Psoas muscle (tissue), 8 donors: Measurements from ENCODE around the gene EHD4. TPM values are rescaled to one million over a fixed set of nuclear protein-coding genes. Genes with fewer than 3 reads are reported as not detected.

Source experiments
- ATAC-seq, 4 donors: fragments of 200-7000 bp; cut with Tn5 transposase; one replicate each; pipeline ENCODE4 v1.9.1; 2020; ENCODE audit warnings: moderate library complexity in 3 of 4, mild to moderate bottlenecking in 2 of 4
- DNase-seq, 2 donors: peaks; one replicate each; pipeline ENCODE4 v3.0.0-alpha.2; 2020
- H3K27ac ChIP-seq: fragments of 200-600 bp; one replicate; pipeline ENCODE4 v1.8.0; 2022
- H3K27me3 ChIP-seq, 3 donors: fragments of 200-600 bp in 1 of 3; one replicate each; pipeline versions ENCODE4 v1.6.1 to v1.8.0; 2013 to 2022; ENCODE audit warnings: low read length in 2 of 3, mild to moderate bottlenecking in 2 of 3, moderate library complexity in 1 of 3; ENCODE audit not compliant: insufficient read depth in 3 of 3
- H3K36me3 ChIP-seq, 2 donors: fragments of 200-600 bp in 1 of 2; one replicate each; pipeline versions ENCODE4 v1.6.1 to v1.8.0; 2013 to 2022; ENCODE audit warnings: low read depth in 1 of 2, mild to moderate bottlenecking in 1 of 2, moderate library complexity in 1 of 2; ENCODE audit not compliant: insufficient read depth in 1 of 2
- H3K4me1 ChIP-seq: fragments of 200-600 bp; one replicate; pipeline ENCODE4 v1.8.0; 2022
- H3K4me3 ChIP-seq: fragments of 200-600 bp; one replicate; pipeline ENCODE4 v1.8.0; 2022; ENCODE audit warnings: mild to moderate bottlenecking
- H3K9me3 ChIP-seq: fragments of 200-600 bp; one replicate; pipeline ENCODE4 v1.8.0; 2022
- CTCF ChIP-seq: fragments of 200-600 bp; IDR thresholded peaks from one replicate; pipeline ENCODE4 v1.8.0; 2022; ENCODE audit warnings: antibody characterized with exemption
- WGBS, 3 donors: extraction: QIAGEN DNeasy Blood & Tissue Kit; methylation state at CpG; one replicate each; pipeline versions ENCODE4 v1.1.6 to v1.1.7; 2013; 5-methylcytosine and 5-hydroxymethylcytosine counted together
- intact Hi-C, 2 donors: fragments of 100-400 bp; cut with DNase I; formaldehyde crosslinking; loops; one replicate each; pipeline versions ENCODE4 v1.11.0 to v1.14.2; 2022
- polyA plus RNA-seq, 3 donors: library from polyadenylated mRNA; stranded (reverse); fragments of 200-250 nt; gene quantifications; one replicate each; pipeline ENCODE4 v1.2.3, GENCODE V29; 2013
- total RNA-seq, 4 donors: library from RNA; stranded (reverse); fragmentation: NEBNext Ultra II Directional in 2 of 4; extraction: Animal tissue kit (Norgen Biotek cat#: 25700) in 2 of 4; gene quantifications; one replicate each; pipeline versions ENCODE4 v1.2.1 to v1.2.4, GENCODE V29; 2021 to 2023
- donor health status: healthy with polysubstance abuse.
- donor health status: DM: no; HTN: no; CAD: no; lungs with moderate emphysema.
- donor health status: Bipolar disorder and iron deficiency.
- donor health status: healthy.
- donor health status: DM: yes; HTN: yes; CAD: no.
- donor health status: DM: no; HTN: no; CAD: no.
- donor health status: DM: no; HTN: no; CAD: no.
- donor health status: DM: yes; HTN: yes; CAD: no.

Gene EHD4
- total and polyA plus RNA-seq, 7 donors: 1.7 to 9.6 (median 5.3) TPM

DNA sequence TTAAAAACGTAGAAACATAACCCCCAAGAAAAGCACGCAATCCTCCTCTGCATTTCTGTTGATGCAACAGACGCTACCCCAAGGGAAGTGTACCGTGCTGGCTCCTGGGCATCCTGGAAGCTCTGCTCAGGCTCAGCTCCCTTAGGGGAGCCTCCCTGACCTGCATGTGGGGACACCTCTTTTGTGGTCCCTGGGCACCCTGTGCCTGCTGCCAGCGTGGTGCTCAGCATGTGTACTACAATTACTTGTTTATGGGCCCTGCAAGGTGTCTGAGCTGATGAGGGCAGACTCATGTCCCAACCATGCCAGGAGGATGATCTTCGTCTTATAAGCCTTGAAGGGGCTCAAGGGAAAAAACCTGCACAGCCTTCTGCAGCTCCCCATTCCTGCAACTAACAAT is 18.3 kb downstream of the EHD4 start:
- H3K36me3 ChIP-seq: peaks cover 0 to 7% of the 10 kb centered on the region in 2 donors

GRCh38 chr15:41952013-41952563 is 20.3 kb downstream of the EHD4 start:
- TF ChIP-seq CTCF: no peak
- Histone ChIP-seq H3K27ac (no peak overlapping the region), H3K36me3 (peaks cover 0 to 7% of the 10 kb centered on the region in 2 donors), H3K9me3 (no peaks in the 10 kb centered on the region), H3K27me3 (no peaks in the 10 kb centered on the region), H3K4me1 (peaks cover 7% of the 10 kb centered on the region), H3K4me3 (no peak overlapping the region)
- DNase-seq (no peak), ATAC-seq (no peak)
- intact Hi-C loops: no loop called here
- WGBS, 3 donors: 78 to 89% (median 85%) methylated on average over 12 of the region's 12 CpGs

More for the DNA sequence above, 18.3 kb downstream of the EHD4 start:
- DNase-seq (no peak), ATAC-seq (no peak)
- no peak for TF ChIP-seq CTCF
- intact Hi-C loops: no loop called here
- Histone ChIP-seq H3K27ac (no peak overlapping the region), H3K4me1 (peaks cover 12% of the 10 kb centered on the region), H3K27me3 (no peaks in the 10 kb centered on the region), H3K9me3 (no peaks in the 10 kb centered on the region), H3K4me3 (no peak overlapping the region)
- WGBS, 3 donors: 86 to 91% (median 89%) methylated on average over 6 of the region's 6 CpGs

GRCh38 chr15:41951571-41951970 is 20.8 kb downstream of the EHD4 start:
- intact Hi-C loops: no loop called here
- Histone ChIP-seq H3K9me3 (no peaks in the 10 kb centered on the region), H3K27me3 (no peaks in the 10 kb centered on the region), H3K36me3 (peaks cover 0 to 7% of the 10 kb centered on the region in 2 donors), H3K4me3 (no peak overlapping the region), H3K4me1 (peaks cover 5% of the 10 kb centered on the region), H3K27ac (no peak overlapping the region)
- no peak for TF ChIP-seq CTCF
- 45 to 52% (median 45%) methylated on average over 2 of the region's 2 CpGs for WGBS, 3 donors
- ATAC-seq: no peak
- no peak for DNase-seq

DNA sequence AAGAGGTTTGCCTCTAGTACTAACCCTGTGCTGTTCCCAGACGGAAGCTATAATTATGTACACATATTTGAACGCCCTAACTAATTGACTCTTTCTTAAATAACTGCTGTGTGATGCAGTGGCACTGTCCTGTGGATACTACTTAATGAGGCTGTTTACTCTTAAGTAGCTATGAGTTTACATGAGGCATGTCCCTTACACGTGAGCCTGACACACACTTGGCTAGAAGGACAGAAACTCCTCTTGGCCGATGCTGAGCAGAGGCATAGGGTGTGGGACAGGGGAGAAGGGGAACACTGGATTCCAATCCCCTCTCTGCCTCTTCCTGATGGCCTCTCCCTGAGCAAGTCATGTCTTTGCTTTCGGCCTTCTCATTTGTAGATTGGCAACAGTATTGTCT is 21.9 kb downstream of the EHD4 start:
- H3K4me1 ChIP-seq: no peaks in the 10 kb centered on the region
- H3K27ac ChIP-seq: no peak overlapping the region
- intact Hi-C loops: no loop called here
- WGBS, 3 donors: 66 to 75% (median 75%) methylated on average over 5 of the region's 5 CpGs
- no peak for TF ChIP-seq CTCF
- H3K9me3 ChIP-seq: no peaks in the 10 kb centered on the region
- ATAC-seq (peak in 1 of 4 donors; percentile 51), DNase-seq (no peak)
- H3K36me3 ChIP-seq: peaks cover 0 to 7% of the 10 kb centered on the region in 2 donors
- H3K27me3 ChIP-seq: no peaks in the 10 kb centered on the region
- H3K4me3 ChIP-seq: no peak overlapping the region

DNA sequence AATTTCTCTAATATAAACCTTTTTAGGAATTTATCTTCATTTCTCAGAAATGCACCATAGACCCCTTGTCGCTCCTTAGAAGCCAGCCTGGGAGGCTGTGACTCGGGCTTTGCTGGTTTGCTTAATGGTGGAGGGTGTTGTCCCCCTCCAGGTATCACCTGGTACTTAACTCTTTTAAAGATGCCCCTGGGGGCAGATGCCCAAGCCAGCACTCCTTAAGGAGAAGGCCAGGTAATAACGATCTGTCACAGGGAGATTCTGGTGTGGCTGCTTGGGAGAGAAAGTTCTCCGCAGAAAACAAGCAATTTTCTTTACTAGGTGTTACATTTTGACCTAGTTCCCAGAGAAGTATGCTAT is 22.3 kb downstream of the EHD4 start:
- Histone ChIP-seq H3K27ac (peak overlapping the region; percentile 31), H3K9me3 (no peaks in the 10 kb centered on the region), H3K27me3 (no peaks in the 10 kb centered on the region), H3K4me3 (no peak overlapping the region), H3K36me3 (peaks cover 0 to 7% of the 10 kb centered on the region in 2 donors), H3K4me1 (no peaks in the 10 kb centered on the region)
- DNase-seq (no peak), ATAC-seq (no peak)
- 85 to 92% (median 87%) methylated on average over 4 of the region's 4 CpGs for WGBS, 3 donors
- intact Hi-C loops: no loop called here
- TF ChIP-seq CTCF: no peak
